Cardiac muscle cell (in vitro differentiated cells and primary cell): ENCODE measurements around the gene TBXA2R. TPM values are rescaled to one million over a fixed set of nuclear protein-coding genes. Genes with fewer than 3 reads are reported as not detected.

Source experiments
- DNase-seq, 2 donors: peaks; one replicate each; pipeline versions ENCODE4 v3.0.0 to v3.0.0-alpha.2; 2010 to 2017; ENCODE audit warnings: low read depth in 1 of 2, low spot score in 1 of 2
- H3K27ac ChIP-seq: fragments of 200-600 bp; sonication (generic); 2 replicates; pipeline ENCODE4 v1.5.1; 2016
- H3K27me3 ChIP-seq: fragments of 200-600 bp; sonication (generic); 2 replicates; pipeline ENCODE4 v1.6.0; 2016; ENCODE audit warnings: control low read depth
- H3K36me3 ChIP-seq: fragments of 200-600 bp; sonication (generic); 2 replicates; pipeline ENCODE4 v1.5.1; 2016; ENCODE audit warnings: control low read depth
- H3K4me1 ChIP-seq: fragments of 200-600 bp; sonication (generic); 2 replicates; pipeline ENCODE4 v1.8.1; 2017; ENCODE audit warnings: low read depth, mild to moderate bottlenecking, mixed run types
- H3K4me3 ChIP-seq: fragments of 200-600 bp; sonication (generic); 2 replicates; pipeline ENCODE4 v1.5.1; 2016; ENCODE audit warnings: mild to moderate bottlenecking
- H3K9me3 ChIP-seq: fragments of 200-600 bp; sonication (generic); 2 replicates; pipeline ENCODE4 v1.5.1; 2017; ENCODE audit warnings: low read depth, mild to moderate bottlenecking, control low read depth
- polyA plus RNA-seq: library from polyadenylated mRNA; unstranded; fragments of >200 nt; fragmentation: Nextera tagmentation; extraction: Ambion mirVana; gene quantifications from 2 replicates; pipeline ENCODE4 v1.2.1, GENCODE V29; 2016
- total RNA-seq: library from RNA; depleted of rRNA; stranded (reverse); fragments of >200 nt; gene quantifications from 2 replicates; pipeline ENCODE4 v1.2.3, GENCODE V29; 2016
- TF ChIP-seq, protein P1 (sequence below): IDR thresholded peaks from 2 replicates; pipeline ENCODE4 v1.5.1; 2012; ENCODE audit warnings: low read depth, mild to moderate bottlenecking, low read length

The TBXA2R gene
- total and polyA plus RNA-seq, 2 experiments from 2014 or later = 0.15 to 1.0 TPM

GRCh38 chr19:3565139-3565538 lies 41.5 kb downstream of the TBXA2R start:
- H3K9me3 ChIP-seq = no peaks in the 10 kb centered on the region
- no peaks in the 10 kb centered on the region for H3K27me3 ChIP-seq
- H3K27ac ChIP-seq = no peak overlapping the region
- H3K4me3 ChIP-seq = no peak overlapping the region
- no peaks in the 10 kb centered on the region for H3K4me1 ChIP-seq
- TF ChIP-seq, protein P1, sequence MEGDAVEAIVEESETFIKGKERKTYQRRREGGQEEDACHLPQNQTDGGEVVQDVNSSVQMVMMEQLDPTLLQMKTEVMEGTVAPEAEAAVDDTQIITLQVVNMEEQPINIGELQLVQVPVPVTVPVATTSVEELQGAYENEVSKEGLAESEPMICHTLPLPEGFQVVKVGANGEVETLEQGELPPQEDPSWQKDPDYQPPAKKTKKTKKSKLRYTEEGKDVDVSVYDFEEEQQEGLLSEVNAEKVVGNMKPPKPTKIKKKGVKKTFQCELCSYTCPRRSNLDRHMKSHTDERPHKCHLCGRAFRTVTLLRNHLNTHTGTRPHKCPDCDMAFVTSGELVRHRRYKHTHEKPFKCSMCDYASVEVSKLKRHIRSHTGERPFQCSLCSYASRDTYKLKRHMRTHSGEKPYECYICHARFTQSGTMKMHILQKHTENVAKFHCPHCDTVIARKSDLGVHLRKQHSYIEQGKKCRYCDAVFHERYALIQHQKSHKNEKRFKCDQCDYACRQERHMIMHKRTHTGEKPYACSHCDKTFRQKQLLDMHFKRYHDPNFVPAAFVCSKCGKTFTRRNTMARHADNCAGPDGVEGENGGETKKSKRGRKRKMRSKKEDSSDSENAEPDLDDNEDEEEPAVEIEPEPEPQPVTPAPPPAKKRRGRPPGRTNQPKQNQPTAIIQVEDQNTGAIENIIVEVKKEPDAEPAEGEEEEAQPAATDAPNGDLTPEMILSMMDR = no peak
- DNase-seq = no peak
- H3K36me3 ChIP-seq = no peaks in the 10 kb centered on the region

GRCh38 chr19:3563709-3564524 lies 42.8 kb downstream of the TBXA2R start:
- Histone ChIP-seq H3K4me1 (no peaks in the 10 kb centered on the region), H3K9me3 (no peaks in the 10 kb centered on the region), H3K27me3 (no peaks in the 10 kb centered on the region), H3K4me3 (no peak overlapping the region), H3K36me3 (no peaks in the 10 kb centered on the region), H3K27ac (no peak overlapping the region)
- TF ChIP-seq, protein P1 = no peak
- no peak for DNase-seq

DNA sequence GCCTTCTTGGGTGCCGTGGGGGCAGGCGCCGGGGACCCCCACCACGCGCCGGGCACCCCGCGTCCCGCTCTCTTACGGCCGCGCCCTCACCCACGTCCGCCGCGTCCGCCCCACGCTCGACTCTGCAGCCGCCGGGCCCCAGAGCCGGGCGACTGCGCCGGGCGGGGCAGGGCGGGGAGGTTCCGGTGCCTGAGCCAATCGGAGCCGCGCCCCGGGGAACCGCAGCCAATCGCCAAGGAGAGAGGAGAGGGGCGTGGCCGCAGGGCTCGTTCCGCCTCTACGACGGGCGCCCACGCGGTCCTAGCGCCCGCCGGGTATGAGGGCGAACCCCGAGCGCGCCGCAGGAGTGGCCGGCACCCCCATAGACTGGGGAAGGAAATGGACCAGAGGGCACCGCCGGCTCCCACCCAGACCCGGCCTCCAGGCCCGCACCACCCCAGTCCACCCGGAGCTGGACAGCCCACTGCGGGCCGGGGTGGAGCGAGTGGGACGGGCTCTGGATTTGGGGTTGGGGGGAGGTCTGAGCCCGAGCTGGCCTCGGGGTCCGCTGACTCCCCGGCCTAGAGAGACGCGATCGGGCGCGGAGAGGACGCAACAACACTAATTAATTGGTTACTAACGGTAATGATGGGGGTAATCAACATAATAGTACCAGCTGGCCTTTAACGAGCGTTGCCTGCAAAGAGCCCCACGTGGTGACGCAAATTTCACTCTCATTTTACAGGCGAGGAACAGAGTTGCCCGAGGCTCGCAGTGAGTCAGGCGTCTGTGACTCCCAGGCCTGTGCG lies 49.0 kb downstream of the TBXA2R start, which contains the start of gene MFSD12:
TSS of gene MFSD12 (minus strand) at position 126 of the 788 bp plus-strand sequence. CDS start 183 bp downstream, outside the sequence.
- Histone ChIP-seq H3K36me3 (no peaks in the 10 kb centered on the region), H3K27ac (no peak within 1 kb of the TSS), H3K27me3 (no peaks in the 10 kb centered on the region), H3K4me3 (peak within 1 kb of the TSS; percentile 66), H3K9me3 (no peaks in the 10 kb centered on the region), H3K4me1 (no peaks in the 10 kb centered on the region)
- TF ChIP-seq, protein P1 = no peak
- DNase-seq = peak; percentile 95 to 97

DNA sequence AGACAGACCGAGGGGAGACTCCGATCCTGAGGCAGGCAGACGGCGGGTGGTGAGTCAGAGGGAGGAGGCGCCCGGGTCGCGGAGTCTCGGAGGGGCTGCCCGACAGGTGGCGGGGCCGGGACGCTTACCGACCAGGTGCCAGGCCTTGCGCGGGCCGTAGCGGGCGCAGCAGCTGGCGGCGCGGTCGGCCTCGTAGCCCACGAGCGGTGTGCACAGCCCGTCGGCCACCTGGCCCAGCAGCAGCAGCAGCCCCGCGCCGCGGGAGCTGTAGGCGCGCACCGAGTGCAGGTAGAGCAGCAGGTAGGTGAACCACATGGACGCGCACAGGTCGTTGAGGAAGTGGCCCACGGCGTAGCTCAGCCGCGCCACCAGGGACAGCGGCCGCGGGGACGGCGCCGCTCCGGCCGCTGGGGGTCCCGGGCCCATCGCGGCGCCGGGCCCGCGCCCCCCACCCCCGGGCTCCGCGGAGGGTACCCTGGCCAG lies 49.7 kb downstream of the TBXA2R start:
- Histone ChIP-seq H3K27ac (no peak overlapping the region), H3K4me1 (no peaks in the 10 kb centered on the region), H3K4me3 (peak overlapping the region; percentile 66), H3K36me3 (no peaks in the 10 kb centered on the region), H3K9me3 (no peaks in the 10 kb centered on the region), H3K27me3 (no peaks in the 10 kb centered on the region)
- peak; percentile 23 to 41 for DNase-seq
- TF ChIP-seq, protein P1 = no peak

DNA sequence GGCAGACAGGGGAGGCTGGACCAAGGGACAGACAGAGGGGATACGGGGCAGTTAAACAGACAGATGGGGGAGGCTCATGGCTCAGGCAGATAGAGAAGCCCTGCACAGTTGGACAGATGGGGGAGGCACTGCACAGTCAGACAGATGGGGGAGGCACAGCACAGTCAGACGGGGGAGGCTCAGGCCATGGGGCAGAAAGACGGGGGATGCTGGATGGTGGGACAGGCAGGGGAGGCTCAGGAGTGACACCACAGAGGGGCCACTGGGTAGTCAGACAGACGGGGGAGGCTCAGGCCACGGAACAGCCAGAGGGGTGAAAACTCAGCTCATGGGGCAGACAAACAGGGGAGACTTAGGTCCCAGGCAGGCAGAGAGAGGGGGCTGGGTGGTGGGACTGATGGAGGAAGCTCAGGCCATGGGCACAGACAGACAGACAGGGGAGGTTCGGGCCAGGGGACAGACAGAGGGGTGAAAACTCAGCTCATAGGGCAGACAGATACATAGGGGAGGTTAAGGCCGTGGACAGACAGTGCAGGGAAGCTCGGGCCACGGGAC lies 50.2 kb downstream of the TBXA2R start:
- no peaks in the 10 kb centered on the region for H3K9me3 ChIP-seq
- no peak for DNase-seq
- TF ChIP-seq, protein P1 = no peak

More for the DNA sequence above, 50.2 kb downstream of the TBXA2R start:
- Histone ChIP-seq H3K36me3 (no peaks in the 10 kb centered on the region), H3K4me1 (no peaks in the 10 kb centered on the region), H3K27ac (no peak overlapping the region), H3K4me3 (peak overlapping the region; percentile 66), H3K27me3 (no peaks in the 10 kb centered on the region)
